Measurements from ENCODE around the gene PTAFR. TPM values are rescaled to one million over a fixed set of nuclear protein-coding genes. Genes with fewer than 3 reads are reported as not detected.

PTAFR gene
- total RNA-seq, 6 experiments from 2014 or later, result 0.90 to 5.2 (median 1.9) TPM

- H3K36me3 ChIP-seq, result no peaks in the 10 kb centered on the region
- ATAC-seq (peak; percentile 45 to 63 (median 46)), DNase-seq (peak in 1 of 3 donors; percentile 40)
- TF ChIP-seq POLR2A (IDR thresholded peaks at IDR 0.05), result no peak
- peaks cover 0 to 6% (median 0%) of the 10 kb centered on the region in 4 donors for H3K4me1 ChIP-seq
- H3K27me3 ChIP-seq, result no peaks in the 10 kb centered on the region
- H3K27ac ChIP-seq, result no peak overlapping the region
- intact Hi-C loops (cut with DNase I), result loop anchor here in 1 of 2 donors (10.0 kb wide), 1 partner anchor 96 kb away; no protein-coding TSS in a partner anchor
- H3K4me3 ChIP-seq, result no peak overlapping the region
- WGBS (ENCODE audit: insufficient coverage, low coverage, low lambda C conversion rate, missing lambda C conversion rate), result 60% methylated on average over 10 of the region's 12 CpGs
- H3K9me3 ChIP-seq, result no peaks in the 10 kb centered on the region
These were observed 14.6 kb upstream of the PTAFR start for GRCh38 chr1:28190996-28191645.

DNA sequence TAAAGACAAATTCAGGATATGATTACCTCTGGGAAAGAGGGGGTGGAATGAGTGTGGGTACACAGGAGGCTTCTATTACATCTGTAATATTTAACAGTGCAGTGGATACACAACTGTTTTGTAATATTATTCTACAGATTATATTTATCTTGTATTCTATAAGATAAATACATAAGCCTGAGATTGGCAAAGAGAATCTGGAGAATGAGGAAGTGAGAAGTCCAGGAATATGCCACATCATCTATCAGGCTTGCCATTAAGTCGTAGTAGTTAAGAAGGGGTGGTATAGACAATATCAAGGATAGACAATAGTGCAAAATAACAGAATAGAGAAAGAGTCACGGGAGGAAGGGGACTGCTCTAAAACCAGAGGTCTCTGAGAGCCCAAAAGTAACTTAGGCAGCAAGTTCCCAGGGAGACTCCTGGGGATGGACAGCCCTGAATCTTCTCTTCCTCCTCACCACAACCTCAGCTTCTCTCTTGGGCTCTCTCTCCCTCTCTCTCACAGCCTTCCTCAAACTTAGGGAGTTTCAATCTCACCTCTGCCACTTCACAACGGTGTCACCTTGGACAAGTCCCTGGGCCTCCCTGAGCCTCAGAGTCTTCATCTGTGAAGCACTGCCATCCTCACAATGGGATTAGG is 14.0 kb upstream of the PTAFR start:
- DNase-seq (no peak), ATAC-seq (peak in 3 of 4 donors; percentile 9 to 24 (median 15))
- Histone ChIP-seq H3K4me1 (peaks cover 0 to 2% (median 0%) of the 10 kb centered on the region in 4 donors), H3K4me3 (no peak overlapping the region), H3K27me3 (no peaks in the 10 kb centered on the region), H3K27ac (no peak overlapping the region), H3K36me3 (no peaks in the 10 kb centered on the region), H3K9me3 (no peaks in the 10 kb centered on the region)
- no peak for TF ChIP-seq POLR2A (IDR thresholded peaks at IDR 0.05)
- TF ChIP-seq, protein P1, sequence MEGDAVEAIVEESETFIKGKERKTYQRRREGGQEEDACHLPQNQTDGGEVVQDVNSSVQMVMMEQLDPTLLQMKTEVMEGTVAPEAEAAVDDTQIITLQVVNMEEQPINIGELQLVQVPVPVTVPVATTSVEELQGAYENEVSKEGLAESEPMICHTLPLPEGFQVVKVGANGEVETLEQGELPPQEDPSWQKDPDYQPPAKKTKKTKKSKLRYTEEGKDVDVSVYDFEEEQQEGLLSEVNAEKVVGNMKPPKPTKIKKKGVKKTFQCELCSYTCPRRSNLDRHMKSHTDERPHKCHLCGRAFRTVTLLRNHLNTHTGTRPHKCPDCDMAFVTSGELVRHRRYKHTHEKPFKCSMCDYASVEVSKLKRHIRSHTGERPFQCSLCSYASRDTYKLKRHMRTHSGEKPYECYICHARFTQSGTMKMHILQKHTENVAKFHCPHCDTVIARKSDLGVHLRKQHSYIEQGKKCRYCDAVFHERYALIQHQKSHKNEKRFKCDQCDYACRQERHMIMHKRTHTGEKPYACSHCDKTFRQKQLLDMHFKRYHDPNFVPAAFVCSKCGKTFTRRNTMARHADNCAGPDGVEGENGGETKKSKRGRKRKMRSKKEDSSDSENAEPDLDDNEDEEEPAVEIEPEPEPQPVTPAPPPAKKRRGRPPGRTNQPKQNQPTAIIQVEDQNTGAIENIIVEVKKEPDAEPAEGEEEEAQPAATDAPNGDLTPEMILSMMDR (IDR thresholded peaks at IDR 0.05), result no peak
- WGBS (ENCODE audit: insufficient coverage, low coverage, low lambda C conversion rate, missing lambda C conversion rate), result 43% methylated on average over 3 of the region's 3 CpGs
- intact Hi-C loops (cut with DNase I), result loop anchor here in 1 of 2 donors (10.0 kb wide), 1 partner anchor 96 kb away; no protein-coding TSS in a partner anchor

DNA sequence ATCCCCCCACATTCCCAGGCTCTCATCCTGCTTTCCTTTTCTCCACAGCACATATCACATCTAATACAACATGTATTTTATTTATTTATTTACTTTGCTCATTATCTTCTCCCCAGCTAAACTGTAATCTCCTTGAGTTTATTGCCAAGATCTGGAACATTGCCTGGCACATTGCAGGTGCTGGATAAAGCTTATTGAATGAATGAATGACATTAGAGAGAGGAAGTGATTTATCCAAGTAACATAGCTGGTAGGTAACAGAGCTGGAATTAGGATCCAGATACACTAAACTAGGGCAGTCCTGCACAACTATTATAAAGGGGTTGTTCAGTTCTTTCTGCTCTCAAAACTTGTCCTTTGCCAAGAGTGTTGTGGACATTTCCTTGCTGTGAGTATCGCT is 8.6 kb upstream of the PTAFR start:
- DNase-seq (no peak), ATAC-seq (no peak)
- intact Hi-C loops (cut with DNase I), result no loop called here
- H3K9me3 ChIP-seq, result no peaks in the 10 kb centered on the region
- 67% methylated on average over 1 of the region's 1 CpG for WGBS (ENCODE audit: insufficient coverage, low coverage, low lambda C conversion rate, missing lambda C conversion rate)
- H3K4me3 ChIP-seq, result no peak overlapping the region
- no peaks in the 10 kb centered on the region for H3K4me1 ChIP-seq
- H3K27ac ChIP-seq, result no peak overlapping the region
- no peaks in the 10 kb centered on the region for H3K36me3 ChIP-seq
- TF ChIP-seq, protein P1 (IDR thresholded peaks at IDR 0.05), result no peak
- TF ChIP-seq POLR2A (IDR thresholded peaks at IDR 0.05), result no peak
- H3K27me3 ChIP-seq, result no peaks in the 10 kb centered on the region

GRCh38 chr1:28180306-28181305 is 4.1 kb upstream of the PTAFR start:
- DNase-seq (peak in 1 of 3 donors; percentile 27), ATAC-seq (no peak)
- no peak overlapping the region for H3K27ac ChIP-seq
- intact Hi-C loops (cut with DNase I), result no loop called here
- no peaks in the 10 kb centered on the region for H3K9me3 ChIP-seq
- H3K4me3 ChIP-seq, result no peak overlapping the region
- WGBS (ENCODE audit: insufficient coverage, low coverage, low lambda C conversion rate, missing lambda C conversion rate), result 61% methylated on average over 9 of the region's 12 CpGs
- TF ChIP-seq, protein P1 (IDR thresholded peaks at IDR 0.05), result no peak
- TF ChIP-seq POLR2A (IDR thresholded peaks at IDR 0.05), result no peak
- H3K27me3 ChIP-seq, result no peaks in the 10 kb centered on the region
- no peaks in the 10 kb centered on the region for H3K36me3 ChIP-seq
- H3K4me1 ChIP-seq, result no peaks in the 10 kb centered on the region

Data from right lobe of liver (tissue), 6 donors.